ENCODE results near the gene AHCY.

AHCY gene

DNA sequence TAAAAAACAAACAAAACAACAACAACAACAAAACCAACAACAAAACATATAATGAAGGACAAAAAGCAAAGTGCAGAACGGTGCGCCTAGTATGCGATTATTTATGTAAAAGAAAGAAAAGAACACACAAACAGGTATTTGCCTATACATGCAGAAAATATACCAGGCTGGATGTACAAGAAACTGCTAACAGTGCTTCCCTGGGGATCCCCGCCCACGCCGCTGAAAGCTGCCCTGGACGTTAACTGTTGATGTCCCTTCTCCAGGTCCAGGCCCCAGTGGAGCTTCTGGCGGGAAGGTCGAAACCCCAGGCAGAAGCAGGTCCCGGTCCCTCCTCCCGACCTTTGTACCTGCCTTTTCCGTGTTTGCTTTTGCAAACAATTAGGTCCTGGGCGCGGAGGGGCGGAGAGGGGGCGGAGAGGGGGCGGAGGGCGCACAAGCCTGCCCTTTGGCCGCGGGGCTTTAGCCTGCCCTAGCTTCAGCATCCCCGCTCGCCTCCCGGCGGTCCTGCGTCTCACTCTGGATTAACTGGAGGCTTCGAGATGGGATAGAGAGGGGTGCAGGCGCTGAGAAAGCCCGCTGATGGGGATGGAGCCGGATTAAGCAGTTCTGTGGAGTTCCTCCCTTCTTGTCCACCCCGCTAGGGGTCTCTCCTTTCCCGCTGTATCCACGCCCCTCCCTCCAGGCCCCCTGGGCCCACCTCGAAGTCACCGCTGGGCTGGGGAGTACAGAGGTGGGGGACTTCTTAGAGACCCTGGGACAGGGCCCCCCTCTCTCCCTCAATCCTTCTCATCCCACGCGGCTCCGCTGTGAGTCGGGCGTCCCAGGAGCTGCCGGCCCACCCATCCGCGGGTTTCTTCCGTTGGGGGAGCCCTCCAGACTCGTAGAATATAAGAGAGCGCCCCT, 8.2 kb upstream of the AHCY start:
- FAIRE-seq (no peak), DNase-seq (ENCODE audit: insufficient read length, low spot score) (no peak)
- no peak for TF ChIP-seq POU2F2 (IDR thresholded peaks at IDR 0.05; ENCODE audit: low read depth, low read length)
- no peak for TF ChIP-seq POLR2A (IDR thresholded peaks at IDR 0.05; ENCODE audit: low read depth, low read length)
- no peak for TF ChIP-seq POLR2AphosphoS5 (IDR thresholded peaks at IDR 0.05; ENCODE audit: low read depth, low read length)
- no peak for TF ChIP-seq TAF1 (IDR thresholded peaks at IDR 0.05; ENCODE audit: low read depth, low read length)
- TF ChIP-seq PAX5 (IDR thresholded peaks at IDR 0.05; ENCODE audit: insufficient read depth, low read length, severe bottlenecking), result no peak
- TF ChIP-seq SPI1 (IDR thresholded peaks at IDR 0.05; ENCODE audit: low read depth, low read length), result no peak

DNA sequence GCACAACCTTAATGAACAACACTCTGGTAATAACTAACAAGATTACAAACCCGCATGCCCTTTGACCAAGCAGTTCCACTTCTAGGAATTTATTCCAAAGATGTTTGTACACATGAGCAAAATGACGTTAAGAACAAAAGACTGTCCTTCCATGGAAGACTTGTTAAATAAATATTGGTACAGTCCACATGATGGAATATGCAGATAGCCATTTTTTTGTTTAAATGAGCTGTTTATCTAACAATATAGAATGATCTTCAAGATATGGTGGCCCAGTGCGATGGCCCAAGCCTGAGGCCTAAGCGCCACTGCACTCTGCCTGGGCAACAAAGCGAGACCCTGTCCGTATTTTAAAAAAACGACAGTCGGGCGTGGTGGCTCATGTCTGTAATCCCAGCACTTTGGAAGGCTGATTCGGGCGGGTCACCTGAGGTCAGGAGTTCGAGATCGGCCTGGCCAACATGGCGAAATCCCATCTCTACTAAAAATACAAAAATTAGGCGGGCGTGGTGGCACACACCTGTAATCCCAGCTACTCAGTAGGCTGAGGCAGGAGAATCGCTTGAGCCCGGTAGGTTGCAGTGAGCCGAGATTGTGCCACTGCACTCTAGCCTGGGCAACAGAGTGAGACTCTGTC, 7.4 kb upstream of the AHCY start:
- no peak for TF ChIP-seq POLR2A (IDR thresholded peaks at IDR 0.05; ENCODE audit: low read depth, low read length)
- no peak for TF ChIP-seq PAX5 (IDR thresholded peaks at IDR 0.05; ENCODE audit: insufficient read depth, low read length, severe bottlenecking)
- TF ChIP-seq TAF1 (IDR thresholded peaks at IDR 0.05; ENCODE audit: low read depth, low read length), result no peak
- no peak for TF ChIP-seq SPI1 (IDR thresholded peaks at IDR 0.05; ENCODE audit: low read depth, low read length)
- no peak for TF ChIP-seq POLR2AphosphoS5 (IDR thresholded peaks at IDR 0.05; ENCODE audit: low read depth, low read length)
- TF ChIP-seq POU2F2 (IDR thresholded peaks at IDR 0.05; ENCODE audit: low read depth, low read length), result no peak
- no peak for FAIRE-seq
- DNase-seq (ENCODE audit: insufficient read length, low spot score), result no peak

GRCh38 chr20:34309691-34310090, 6.5 kb upstream of the AHCY start:
- no peak for TF ChIP-seq PAX5 (IDR thresholded peaks at IDR 0.05; ENCODE audit: insufficient read depth, low read length, severe bottlenecking)
- no peak for TF ChIP-seq TAF1 (IDR thresholded peaks at IDR 0.05; ENCODE audit: low read depth, low read length)
- TF ChIP-seq POLR2AphosphoS5 (IDR thresholded peaks at IDR 0.05; ENCODE audit: low read depth, low read length), result no peak
- TF ChIP-seq SPI1 (IDR thresholded peaks at IDR 0.05; ENCODE audit: low read depth, low read length), result no peak
- TF ChIP-seq POLR2A (IDR thresholded peaks at IDR 0.05; ENCODE audit: low read depth, low read length), result no peak
- no peak for TF ChIP-seq POU2F2 (IDR thresholded peaks at IDR 0.05; ENCODE audit: low read depth, low read length)
- DNase-seq (ENCODE audit: insufficient read length, low spot score) (no peak), FAIRE-seq (no peak)

GRCh38 chr20:34305333-34306230, 2.4 kb upstream of the AHCY start:
- TF ChIP-seq SPI1 (IDR thresholded peaks at IDR 0.05; ENCODE audit: low read depth, low read length), result no peak
- TF ChIP-seq PAX5 (IDR thresholded peaks at IDR 0.05; ENCODE audit: insufficient read depth, low read length, severe bottlenecking), result no peak
- TF ChIP-seq POLR2AphosphoS5 (IDR thresholded peaks at IDR 0.05; ENCODE audit: low read depth, low read length), result no peak
- no peak for TF ChIP-seq POLR2A (IDR thresholded peaks at IDR 0.05; ENCODE audit: low read depth, low read length)
- TF ChIP-seq TAF1 (IDR thresholded peaks at IDR 0.05; ENCODE audit: low read depth, low read length), result no peak
- TF ChIP-seq POU2F2 (IDR thresholded peaks at IDR 0.05; ENCODE audit: low read depth, low read length), result no peak
- DNase-seq (ENCODE audit: insufficient read length, low spot score) (no peak), FAIRE-seq (no peak)

- FAIRE-seq (peak; percentile 50), DNase-seq (ENCODE audit: insufficient read length, low spot score) (no peak)
Observed at GRCh38 chr20:34302312-34302722, 838 bp downstream of the AHCY start.

GRCh38 chr20:34301587-34302311, 1.4 kb downstream of the AHCY start:
- no peak for TF ChIP-seq POLR2AphosphoS5 (IDR thresholded peaks at IDR 0.05; ENCODE audit: low read depth, low read length)
- no peak for TF ChIP-seq POU2F2 (IDR thresholded peaks at IDR 0.05; ENCODE audit: low read depth, low read length)
- TF ChIP-seq SPI1 (IDR thresholded peaks at IDR 0.05; ENCODE audit: low read depth, low read length), result no peak
- DNase-seq (ENCODE audit: insufficient read length, low spot score) (no peak), FAIRE-seq (no peak)

More at GRCh38 chr20:34302312-34302722, 838 bp downstream of the AHCY start:
- TF ChIP-seq POLR2AphosphoS5 (IDR thresholded peaks at IDR 0.05; ENCODE audit: low read depth, low read length) (no peak), POLR2A (IDR thresholded peaks at IDR 0.05; ENCODE audit: low read depth, low read length) (no peak), SPI1 (IDR thresholded peaks at IDR 0.05; ENCODE audit: low read depth, low read length) (no peak), PAX5 (IDR thresholded peaks at IDR 0.05; ENCODE audit: insufficient read depth, low read length, severe bottlenecking) (no peak), TAF1 (IDR thresholded peaks at IDR 0.05; ENCODE audit: low read depth, low read length) (no peak), POU2F2 (IDR thresholded peaks at IDR 0.05; ENCODE audit: low read depth, low read length) (no peak)

GRCh38 chr20:34300809-34301586, 2.2 kb downstream of the AHCY start:
- FAIRE-seq, result no peak

More at GRCh38 chr20:34300809-34301586, 2.2 kb downstream of the AHCY start:
- no peak for DNase-seq (ENCODE audit: insufficient read length, low spot score)
- TF ChIP-seq SPI1 (IDR thresholded peaks at IDR 0.05; ENCODE audit: low read depth, low read length) (no peak), TAF1 (IDR thresholded peaks at IDR 0.05; ENCODE audit: low read depth, low read length) (no peak), POLR2AphosphoS5 (IDR thresholded peaks at IDR 0.05; ENCODE audit: low read depth, low read length) (no peak), POU2F2 (IDR thresholded peaks at IDR 0.05; ENCODE audit: low read depth, low read length) (no peak), POLR2A (IDR thresholded peaks at IDR 0.05; ENCODE audit: low read depth, low read length) (no peak), PAX5 (IDR thresholded peaks at IDR 0.05; ENCODE audit: insufficient read depth, low read length, severe bottlenecking) (no peak)
